Mesothelial cell of epicardium (in vitro differentiated cells): Measurements from ENCODE around the gene SCYL2. TPM values are rescaled to one million over a fixed set of nuclear protein-coding genes. Genes with fewer than 3 reads are reported as not detected.

Experiments
- DNase-seq, 2 experiments: peaks; one replicate each; pipeline ENCODE4 v3.0.0; 2021; ENCODE audit warnings: low spot score in 2 of 2; ENCODE audit not compliant: unreplicated experiment in 2 of 2
- H3K27ac Mint-ChIP-seq: 2 replicates; pipeline ENCODE4 v1.8.0; 2021; ENCODE audit warnings: mixed read lengths
- H3K27me3 Mint-ChIP-seq: 2 replicates; pipeline ENCODE4 v1.8.0; 2021; ENCODE audit warnings: low read depth, mixed read lengths
- H3K36me3 Mint-ChIP-seq: 2 replicates; pipeline ENCODE4 v1.8.0; 2021; ENCODE audit warnings: mixed read lengths
- H3K4me1 Mint-ChIP-seq: 2 replicates; pipeline ENCODE4 v1.8.0; 2021; ENCODE audit warnings: mixed read lengths
- H3K4me3 Mint-ChIP-seq: 2 replicates; pipeline ENCODE4 v1.8.0; 2021; ENCODE audit warnings: mild to moderate bottlenecking, moderate library complexity, mixed read lengths
- H3K9me3 Mint-ChIP-seq: 2 replicates; pipeline ENCODE4 v1.8.0; 2021; ENCODE audit warnings: mixed read lengths
- CTCF ChIP-seq: fragments of 200-600 bp; sonication (generic); IDR thresholded peaks from one replicate; pipeline ENCODE4 v1.5.0; 2021; ENCODE audit warnings: antibody characterized with exemption; ENCODE audit not compliant: unreplicated experiment
- total RNA-seq: library from RNA; stranded (reverse); gene quantifications from 3 replicates; pipeline ENCODE4 v1.2.1, GENCODE V29; 2021

Gene SCYL2
- total RNA-seq, 1 donor from 2014 or later: 55.5 TPM

- no peak for DNase-seq
- Mint-ChIP-seq H3K27ac (no peak overlapping the region), H3K36me3 (no peaks in the 10 kb centered on the region), H3K4me3 (no peak overlapping the region), H3K4me1 (peaks cover 13% of the 10 kb centered on the region), H3K9me3 (no peaks in the 10 kb centered on the region), H3K27me3 (no peaks in the 10 kb centered on the region)
- TF ChIP-seq CTCF: no peak
Observed at GRCh38 chr12:100384559-100384935, 117.6 kb downstream of the SCYL2 start.

DNA sequence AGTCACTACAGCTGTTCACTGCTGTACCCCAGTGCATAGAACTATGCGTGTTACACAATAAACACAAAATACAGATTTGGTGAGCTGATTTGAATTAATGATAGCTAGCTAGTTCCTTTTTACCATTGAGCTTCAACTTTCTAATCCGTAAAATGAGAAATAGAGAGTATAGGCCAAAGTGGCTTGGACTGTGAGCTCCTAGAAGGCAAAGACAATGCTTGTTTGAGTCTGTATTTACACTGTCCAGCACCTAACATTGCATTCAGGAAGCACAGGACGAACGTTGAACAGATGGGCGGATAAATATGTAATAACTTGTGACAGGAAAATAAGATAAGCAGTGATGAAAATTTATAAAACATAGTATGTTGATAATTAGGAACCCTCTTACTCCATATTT is 121.4 kb downstream of the SCYL2 start:
- H3K27ac Mint-ChIP-seq: no peak overlapping the region
- peaks cover 1% of the 10 kb centered on the region for H3K4me1 Mint-ChIP-seq

More for the DNA sequence above, 121.4 kb downstream of the SCYL2 start:
- H3K27me3 Mint-ChIP-seq: no peaks in the 10 kb centered on the region
- no peaks in the 10 kb centered on the region for H3K36me3 Mint-ChIP-seq
- H3K4me3 Mint-ChIP-seq: no peak overlapping the region
- DNase-seq: no peak
- no peaks in the 10 kb centered on the region for H3K9me3 Mint-ChIP-seq
- no peak for TF ChIP-seq CTCF

Other genes with a start within 250 kb of the SCYL2 start
- 19.3 to 22.2 TPM (median 21.8 TPM) in 3 replicates for gene BLTP3B, start 124.3 kb upstream of the SCYL2 start, total RNA-seq
- 21.4 to 25.5 TPM (median 25.1 TPM) in 3 replicates for gene ACTR6, start 66.4 kb upstream of the SCYL2 start, total RNA-seq
- 3.6 to 6.5 TPM (median 4.2 TPM) in 3 replicates for gene DEPDC4, start 98 bp upstream of the SCYL2 start, total RNA-seq
- 0.40 to 0.66 TPM (median 0.61 TPM) in 3 replicates for gene SLC17A8, start 89.9 kb downstream of the SCYL2 start, total RNA-seq
- 0.81 to 1.9 TPM (median 1.4 TPM) in 3 replicates for gene NR1H4, start 206.7 kb downstream of the SCYL2 start, total RNA-seq